GM10248 (cell line): ENCODE results near the gene SNUPN.

Experiments used
- CTCF ChIA-PET: fragments of 300-600 bp; sonication (Branson Sonifier 250); formaldehyde crosslinking; extraction: SDS; loops from one replicate; lab custom pipeline; 2021; ENCODE audit warnings: antibody characterized with exemption; lab: Yijun Ruan, JAX
- POLR2A ChIA-PET: fragments of 350-650 bp; sonication (Branson Sonifier 250); formaldehyde crosslinking; extraction: SDS; loops from one replicate; lab custom pipeline; 2020; ENCODE audit warnings: antibody characterized with exemption; lab: Yijun Ruan, JAX
- DNase-seq: peaks from one replicate; pipeline ENCODE4 v3.0.0; 2012; ENCODE audit errors: extremely low spot score
- TF ChIP-seq, protein P1 (sequence below): IDR thresholded peaks from 2 replicates; pipeline ENCODE4 v1.5.1; 2012; ENCODE audit warnings: mild to moderate bottlenecking, low read depth; ENCODE audit errors: extremely low read depth, missing control alignments, control extremely low read depth

The SNUPN gene

DNA sequence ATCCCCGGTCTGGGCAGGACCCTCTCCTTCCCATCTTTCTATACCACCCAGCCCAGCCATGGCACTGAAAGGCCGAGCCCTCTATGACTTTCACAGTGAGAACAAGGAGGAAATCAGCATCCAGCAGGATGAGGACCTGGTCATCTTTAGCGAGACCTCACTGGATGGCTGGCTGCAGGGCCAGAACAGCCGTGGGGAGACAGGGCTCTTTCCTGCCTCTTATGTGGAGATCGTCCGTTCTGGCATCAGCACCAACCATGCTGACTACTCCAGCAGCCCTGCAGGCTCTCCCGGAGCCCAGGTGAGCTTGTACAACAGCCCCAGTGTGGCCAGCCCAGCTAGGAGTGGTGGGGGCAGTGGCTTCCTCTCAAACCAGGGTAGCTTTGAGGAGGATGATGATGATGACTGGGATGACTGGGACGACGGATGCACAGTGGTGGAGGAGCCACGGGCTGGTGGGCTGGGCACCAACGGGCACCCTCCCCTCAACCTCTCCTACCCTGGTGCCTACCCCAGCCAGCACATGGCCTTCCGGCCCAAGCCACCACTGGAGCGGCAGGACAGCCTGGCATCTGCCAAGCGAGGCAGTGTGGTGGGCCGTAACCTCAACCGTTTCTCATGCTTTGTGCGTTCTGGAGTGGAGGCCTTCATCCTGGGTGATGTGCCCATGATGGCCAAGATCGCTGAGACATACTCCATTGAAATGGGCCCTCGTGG lies 23.7 kb upstream of the SNUPN start:
- ChIA-PET POLR2A (no interaction called here), CTCF (no interaction called here)
- DNase-seq = no peak
- TF ChIP-seq, protein P1, sequence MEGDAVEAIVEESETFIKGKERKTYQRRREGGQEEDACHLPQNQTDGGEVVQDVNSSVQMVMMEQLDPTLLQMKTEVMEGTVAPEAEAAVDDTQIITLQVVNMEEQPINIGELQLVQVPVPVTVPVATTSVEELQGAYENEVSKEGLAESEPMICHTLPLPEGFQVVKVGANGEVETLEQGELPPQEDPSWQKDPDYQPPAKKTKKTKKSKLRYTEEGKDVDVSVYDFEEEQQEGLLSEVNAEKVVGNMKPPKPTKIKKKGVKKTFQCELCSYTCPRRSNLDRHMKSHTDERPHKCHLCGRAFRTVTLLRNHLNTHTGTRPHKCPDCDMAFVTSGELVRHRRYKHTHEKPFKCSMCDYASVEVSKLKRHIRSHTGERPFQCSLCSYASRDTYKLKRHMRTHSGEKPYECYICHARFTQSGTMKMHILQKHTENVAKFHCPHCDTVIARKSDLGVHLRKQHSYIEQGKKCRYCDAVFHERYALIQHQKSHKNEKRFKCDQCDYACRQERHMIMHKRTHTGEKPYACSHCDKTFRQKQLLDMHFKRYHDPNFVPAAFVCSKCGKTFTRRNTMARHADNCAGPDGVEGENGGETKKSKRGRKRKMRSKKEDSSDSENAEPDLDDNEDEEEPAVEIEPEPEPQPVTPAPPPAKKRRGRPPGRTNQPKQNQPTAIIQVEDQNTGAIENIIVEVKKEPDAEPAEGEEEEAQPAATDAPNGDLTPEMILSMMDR = no peak

GRCh38 chr15:75648156-75649000 lies 22.9 kb upstream of the SNUPN start:
- ChIA-PET CTCF (interaction anchor here (0.9 to 3.5 kb wide), 7 partner anchors 10 to 447 kb away, joined by 3 to 16 read pairs (median 4); partner anchors contain the start of genes C15orf39 and MAN2C1), POLR2A (interaction anchor here (0.6 to 0.8 kb wide), 4 partner anchors 23 to 280 kb away, joined by 3 to 9 read pairs (median 4); partner anchors contain the start of genes MAN2C1 and SNUPN)
- TF ChIP-seq, protein P1 = no peak
- DNase-seq = no peak

DNA sequence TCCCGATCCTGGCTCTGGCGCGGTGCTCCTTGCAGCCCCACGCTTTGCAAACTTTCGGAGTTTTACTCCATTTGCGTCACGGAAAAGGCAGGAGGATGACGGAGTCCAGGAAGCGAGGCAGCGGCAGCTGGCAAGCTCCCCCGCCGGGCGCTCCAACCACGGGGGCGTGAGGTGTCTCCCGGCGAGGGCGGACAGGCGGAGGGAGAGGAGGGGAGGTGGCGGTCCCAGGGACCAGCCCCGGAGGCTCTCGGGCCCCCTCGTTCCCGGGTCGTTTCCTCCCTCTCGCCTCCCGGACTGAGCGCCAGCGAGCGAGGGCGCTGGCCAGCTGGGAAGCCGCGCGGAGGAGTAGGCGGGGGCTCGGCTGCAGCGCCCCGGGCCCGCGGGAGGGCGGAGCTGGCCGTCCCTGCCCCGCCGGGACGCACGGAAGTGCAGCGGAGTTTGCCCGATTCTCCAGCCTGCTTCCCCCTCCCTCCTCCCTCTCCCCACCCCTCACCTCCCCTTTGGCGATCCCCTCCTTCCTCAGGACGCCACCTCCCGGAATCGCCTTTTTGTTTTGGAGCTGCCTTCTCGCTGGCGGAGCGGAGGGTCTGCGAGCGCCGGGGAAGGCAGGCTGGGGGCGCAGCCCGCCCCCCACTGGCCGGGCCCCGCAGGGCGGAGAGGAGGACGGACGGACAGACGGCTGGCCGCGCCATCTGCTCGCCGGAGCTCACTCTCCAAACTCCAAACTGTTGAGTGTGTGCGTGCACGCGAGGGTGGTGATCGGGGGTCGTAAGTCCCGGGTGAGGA lies 22.0 kb upstream of the SNUPN start, which contains the start of gene SNX33:
Gene SNX33, plus strand, starts transcription at position 543 of the 786 bp plus-strand sequence. CDS start 1,191 bp downstream, outside the sequence.
- ChIA-PET CTCF (interaction anchor here (0.9 to 3.5 kb wide), 9 partner anchors 9 to 446 kb away, joined by 3 to 16 read pairs (median 4); partner anchors contain the start of genes C15orf39 and MAN2C1), POLR2A (interaction anchor here (0.6 to 0.8 kb wide), 5 partner anchors 22 to 280 kb away, joined by 3 to 9 read pairs (median 4); partner anchors contain the start of genes MAN2C1 and SNUPN)
- peak; percentile 79 for DNase-seq
- TF ChIP-seq, protein P1 = peak; percentile 45

DNA sequence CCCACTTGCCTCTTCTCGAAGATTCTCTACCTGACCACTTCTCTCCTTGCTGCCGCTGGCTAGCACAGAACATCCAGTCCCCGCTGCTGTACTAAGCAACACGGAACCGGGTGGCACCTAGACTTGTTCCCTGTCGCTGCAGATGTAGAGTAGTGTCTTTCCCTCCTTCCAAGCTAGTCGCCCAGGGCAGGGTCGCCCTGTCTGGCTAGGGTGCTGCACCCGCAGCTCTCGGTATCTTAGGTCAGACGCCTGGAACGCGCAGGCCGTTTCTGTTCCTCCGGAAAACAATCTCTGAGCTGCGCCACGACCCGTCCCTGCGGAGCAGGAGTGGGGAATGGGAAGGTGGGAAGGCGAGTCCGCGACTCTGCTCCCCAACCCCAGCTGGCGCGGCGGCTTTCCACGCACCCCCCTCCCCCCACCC lies 21.4 kb upstream of the SNUPN start:
- TF ChIP-seq, protein P1 = no peak
- CTCF ChIA-PET = interaction anchor here (0.8 to 3.5 kb wide), 9 partner anchors 9 to 445 kb away, joined by 3 to 16 read pairs (median 3); partner anchors contain the start of genes C15orf39 and MAN2C1
- POLR2A ChIA-PET = interaction anchor here (0.8 kb wide), 1 partner anchor 279 kb away, joined by 4 read pairs; no protein-coding TSS in a partner anchor
- no peak for DNase-seq

GRCh38 chr15:75646112-75646943 lies 20.8 kb upstream of the SNUPN start:
- POLR2A ChIA-PET = interaction anchor here (0.8 kb wide), 1 partner anchor 279 kb away, joined by 4 read pairs; no protein-coding TSS in a partner anchor

More at GRCh38 chr15:75646112-75646943, 20.8 kb upstream of the SNUPN start:
- CTCF ChIA-PET = interaction anchor here (0.8 to 3.5 kb wide), 5 partner anchors 8 to 279 kb away, joined by 3 to 16 read pairs (median 4); partner anchors contain the start of gene MAN2C1
- TF ChIP-seq, protein P1 = no peak
- no peak for DNase-seq
